SK-N-MC (cell line): ENCODE measurements around the gene TMC1.

Experiments
- EZH2 ChIP-seq: fragments of 200-600 bp; sonication (generic); IDR thresholded peaks from one replicate; pipeline ENCODE4 v1.6.1; 2017; ENCODE audit warnings: antibody characterized with exemption
- POLR2AphosphoS5 ChIP-seq: IDR thresholded peaks from 2 replicates; pipeline ENCODE4 v1.6.1; 2012; ENCODE audit warnings: mild to moderate bottlenecking, low read depth, low read length, borderline replicate concordance

GRCh38 chr9:72540348-72540873 lies 19.0 kb downstream of the TMC1 start:
- TF ChIP-seq POLR2AphosphoS5 (no peak), EZH2 (no peak)
